Choroid plexus epithelial cell (primary cell): ENCODE results near the gene PDIA2.

ENCODE experiments used
- DNase-seq: peaks from one replicate; pipeline ENCODE4 v3.0.0-alpha.2; 2010; ENCODE audit warnings: low read depth
- H3K4me3 ChIP-seq: 2 replicates; pipeline ENCODE4 v1.5.1; 2011; ENCODE audit warnings: low read depth, mild to moderate bottlenecking, control low read depth, low read length, moderate library complexity
- CTCF ChIP-seq: conservative IDR thresholded peaks from 2 replicates; pipeline ENCODE4 v1.5.1; 2011; ENCODE audit warnings: low read depth, mild to moderate bottlenecking, control low read depth, inconsistent platforms, low read length, moderate library complexity

The PDIA2 gene

GRCh38 chr16:259226-259625 is 23.7 kb upstream of the PDIA2 start:
- TF ChIP-seq CTCF, result no peak
- no peak for DNase-seq
- H3K4me3 ChIP-seq, result no peak overlapping the region

GRCh38 chr16:259814-260253 is 23.1 kb upstream of the PDIA2 start:
- no peak for DNase-seq
- no peak for TF ChIP-seq CTCF
- no peak overlapping the region for H3K4me3 ChIP-seq

GRCh38 chr16:260326-260725 is 22.6 kb upstream of the PDIA2 start:
- TF ChIP-seq CTCF, result no peak
- no peak overlapping the region for H3K4me3 ChIP-seq
- no peak for DNase-seq

GRCh38 chr16:261031-261691 is 21.8 kb upstream of the PDIA2 start:
- TF ChIP-seq CTCF, result no peak
- no peak overlapping the region for H3K4me3 ChIP-seq
- no peak for DNase-seq

GRCh38 chr16:262121-262745 is 20.7 kb upstream of the PDIA2 start:
- TF ChIP-seq CTCF, result no peak
- no peak for DNase-seq
- no peak overlapping the region for H3K4me3 ChIP-seq

GRCh38 chr16:263182-263774 is 19.7 kb upstream of the PDIA2 start:
- TF ChIP-seq CTCF, result no peak
- H3K4me3 ChIP-seq, result no peak overlapping the region
- DNase-seq, result no peak

- TF ChIP-seq CTCF, result no peak
- no peak overlapping the region for H3K4me3 ChIP-seq
- DNase-seq, result no peak
Observed at GRCh38 chr16:263944-264343, 19.0 kb upstream of the PDIA2 start.
